Cardiac fibroblast (primary cell): ENCODE results near the gene FMN1.

Source experiments
- DNase-seq, 2 donors: peaks; one replicate each; pipeline versions ENCODE4 v3.0.0 to v3.0.0-alpha.2; 2010; ENCODE audit warnings: low read depth in 2 of 2
- H3K4me3 ChIP-seq, 2 donors: replicated peaks in 1 of 2; 1 replicate in 1 of 2; 2 replicates in 1 of 2; pipeline ENCODE4 v1.5.1; 2011; ENCODE audit warnings: low read depth in 2 of 2, low read length in 2 of 2, mild to moderate bottlenecking in 2 of 2, moderate library complexity in 1 of 2
- CTCF ChIP-seq: IDR thresholded peaks from one replicate; pipeline ENCODE4 v1.5.1; 2011; ENCODE audit warnings: low read depth, mild to moderate bottlenecking, low read length, inconsistent platforms

The FMN1 gene

GRCh38 chr15:33083232-33084081 lies 111.1 kb downstream of the FMN1 start:
- no peak for TF ChIP-seq CTCF
- H3K4me3 ChIP-seq, result no peak overlapping the region
- no peak for DNase-seq

GRCh38 chr15:33080006-33080405 lies 114.5 kb downstream of the FMN1 start:
- TF ChIP-seq CTCF, result no peak
- no peak overlapping the region for H3K4me3 ChIP-seq
- DNase-seq, result no peak

- H3K4me3 ChIP-seq, result no peak overlapping the region
- TF ChIP-seq CTCF, result no peak
- DNase-seq, result no peak
Measured at GRCh38 chr15:33078607-33079006, 115.9 kb downstream of the FMN1 start.

GRCh38 chr15:33076937-33077336 lies 117.6 kb downstream of the FMN1 start:
- DNase-seq, result no peak
- H3K4me3 ChIP-seq, result no peak overlapping the region
- no peak for TF ChIP-seq CTCF

- DNase-seq, result no peak
- no peak for TF ChIP-seq CTCF
- H3K4me3 ChIP-seq, result no peak overlapping the region
Measured at GRCh38 chr15:33074942-33075341, 119.6 kb downstream of the FMN1 start.

GRCh38 chr15:33074212-33074611 lies 120.3 kb downstream of the FMN1 start:
- TF ChIP-seq CTCF, result no peak
- DNase-seq, result no peak

More at GRCh38 chr15:33074212-33074611, 120.3 kb downstream of the FMN1 start:
- no peak overlapping the region for H3K4me3 ChIP-seq
